Vagina (tissue), 2 donors: ENCODE results near the gene MYO1A. TPM values are rescaled to one million over a fixed set of nuclear protein-coding genes. Genes with fewer than 3 reads are reported as not detected.

Experiments
- DNase-seq, 2 donors: peaks; one replicate each; pipeline ENCODE4 v3.0.0-alpha.2; 2017; ENCODE audit errors: extremely low spot score in 2 of 2
- H3K27ac ChIP-seq: fragments of 200-600 bp; sonication (generic); one replicate; pipeline ENCODE4 v1.5.1; 2019
- H3K27me3 ChIP-seq: fragments of 200-600 bp; sonication (generic); one replicate; pipeline ENCODE4 v1.5.1; 2019
- H3K36me3 ChIP-seq, 2 donors: fragments of 200-600 bp; sonication (generic); one replicate each; pipeline ENCODE4 v1.5.1; 2017 to 2019
- H3K4me1 ChIP-seq: fragments of 200-600 bp; sonication (generic); one replicate; pipeline ENCODE4 v1.5.1; 2019
- H3K4me3 ChIP-seq, 2 donors: fragments of 200-600 bp; sonication (generic); 1 replicate in 1 of 2; 2 replicates in 1 of 2; pipeline ENCODE4 v1.5.1; 2016 to 2019
- H3K9me3 ChIP-seq: fragments of 200-600 bp; sonication (generic); one replicate; pipeline ENCODE4 v1.5.1; 2019
- POLR2A ChIP-seq, 2 donors: fragments of 450-650 bp; IDR thresholded peaks; one replicate each; pipeline ENCODE4 v1.6.1; 2017; ENCODE audit warnings: antibody characterized with exemption in 2 of 2, mild to moderate bottlenecking in 2 of 2, moderate library complexity in 2 of 2
- POLR2AphosphoS5 ChIP-seq, 2 donors: sonication (generic); formaldehyde crosslinking; IDR thresholded peaks; one replicate each; pipeline ENCODE4 v1.9.0; 2017; ENCODE audit warnings: antibody characterized with exemption in 2 of 2, mild to moderate bottlenecking in 2 of 2, low read depth in 1 of 2; ENCODE audit not compliant: insufficient read depth in 1 of 2
- intact Hi-C: fragments of 100-400 bp; cut with DNase I; formaldehyde crosslinking; loops from one replicate; pipeline ENCODE4 v1.15.1; 2023
- total RNA-seq: library from RNA; depleted of rRNA; stranded (reverse); fragments of >200 nt; gene quantifications from one replicate; pipeline ENCODE4 v1.2.3, GENCODE V29; 2016
- TF ChIP-seq, protein P1 (sequence below), 3 experiments: fragments of 450-650 bp in 2 of 3; fragments of 200-600 bp in 1 of 3; sonication (generic) in 1 of 3; IDR thresholded peaks; one replicate each; pipeline ENCODE4 v1.5.1; 2017 to 2019; ENCODE audit warnings: antibody characterized with exemption in 3 of 3, mild to moderate bottlenecking in 2 of 3, moderate library complexity in 2 of 3

MYO1A gene
- total RNA-seq: 1.2 TPM

DNA sequence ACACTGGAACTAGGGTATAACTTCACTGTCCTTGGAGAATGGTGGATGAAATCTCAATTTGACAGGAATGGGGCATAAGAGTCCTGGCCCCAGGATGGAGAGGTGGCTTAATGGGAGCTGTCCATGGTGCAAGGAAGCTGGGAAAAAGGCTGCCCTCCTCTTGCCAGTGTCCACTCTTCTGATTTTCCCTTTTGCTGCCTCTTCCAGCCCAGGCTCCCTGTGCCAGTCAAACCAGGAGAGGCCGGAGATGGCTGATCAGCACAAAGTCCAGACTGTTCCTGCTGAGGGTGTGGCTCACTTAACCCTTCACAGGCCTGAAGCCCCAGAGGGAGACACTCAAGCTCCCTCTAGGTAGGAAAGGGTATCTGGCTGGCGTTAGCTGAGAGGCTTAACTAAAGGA, at the start of gene MYO1A:
Gene MYO1A, minus strand, starts transcription at position 240 of the 400 bp plus-strand sequence. CDS start 1,806 bp downstream, outside the sequence.
- H3K27ac ChIP-seq: no peak within 1 kb of the TSS
- intact Hi-C loops: no loop called here

DNA sequence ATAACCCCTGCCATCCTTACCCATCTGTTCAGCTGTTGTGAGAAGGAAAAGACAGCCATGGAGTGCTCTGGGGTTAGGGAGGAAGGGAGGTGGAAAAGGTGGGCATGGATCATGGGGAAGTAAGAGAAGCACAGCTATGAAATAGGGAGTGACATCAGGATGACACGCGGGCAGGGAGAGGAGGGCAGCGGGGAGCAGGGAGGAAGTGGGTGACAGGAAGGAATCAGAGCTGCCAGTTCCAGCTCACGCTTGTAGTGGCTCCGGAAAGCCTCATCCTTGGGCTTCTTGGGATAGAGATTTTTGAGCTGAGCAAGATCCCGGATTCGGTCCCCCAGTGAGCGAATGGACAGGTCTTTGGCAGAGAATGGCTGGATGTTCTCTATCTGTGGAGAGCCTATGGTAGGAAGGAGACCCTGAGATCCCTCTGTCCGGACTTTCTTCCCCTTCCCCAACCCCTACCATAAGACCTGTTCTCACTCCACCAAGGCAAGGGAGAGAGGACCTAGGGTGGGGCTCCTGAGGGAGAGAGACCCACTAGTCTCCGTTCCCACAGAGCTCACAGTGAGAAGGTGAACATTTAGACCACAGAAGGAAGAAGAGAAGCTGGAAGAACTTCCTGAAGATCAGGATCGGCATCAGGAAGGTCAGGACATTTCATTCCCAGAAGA, 49.3 kb upstream of the MYO1A start:
- intact Hi-C loops: no loop called here
- H3K4me3 ChIP-seq: no peak overlapping the region
- DNase-seq: peak in 1 of 2 donors; percentile 74
- H3K4me1 ChIP-seq: peaks cover 33% of the 10 kb centered on the region
- peaks cover 0 to 60% of the 10 kb centered on the region in 2 donors for H3K36me3 ChIP-seq
- no peaks in the 10 kb centered on the region for H3K27me3 ChIP-seq
- TF ChIP-seq POLR2AphosphoS5 (IDR thresholded peaks at IDR 0.05; ENCODE audit: insufficient read depth in 1 of 2, low read depth in 1 of 2) (no peak), POLR2A (IDR thresholded peaks at IDR 0.05) (no peak)
- TF ChIP-seq, protein P1, sequence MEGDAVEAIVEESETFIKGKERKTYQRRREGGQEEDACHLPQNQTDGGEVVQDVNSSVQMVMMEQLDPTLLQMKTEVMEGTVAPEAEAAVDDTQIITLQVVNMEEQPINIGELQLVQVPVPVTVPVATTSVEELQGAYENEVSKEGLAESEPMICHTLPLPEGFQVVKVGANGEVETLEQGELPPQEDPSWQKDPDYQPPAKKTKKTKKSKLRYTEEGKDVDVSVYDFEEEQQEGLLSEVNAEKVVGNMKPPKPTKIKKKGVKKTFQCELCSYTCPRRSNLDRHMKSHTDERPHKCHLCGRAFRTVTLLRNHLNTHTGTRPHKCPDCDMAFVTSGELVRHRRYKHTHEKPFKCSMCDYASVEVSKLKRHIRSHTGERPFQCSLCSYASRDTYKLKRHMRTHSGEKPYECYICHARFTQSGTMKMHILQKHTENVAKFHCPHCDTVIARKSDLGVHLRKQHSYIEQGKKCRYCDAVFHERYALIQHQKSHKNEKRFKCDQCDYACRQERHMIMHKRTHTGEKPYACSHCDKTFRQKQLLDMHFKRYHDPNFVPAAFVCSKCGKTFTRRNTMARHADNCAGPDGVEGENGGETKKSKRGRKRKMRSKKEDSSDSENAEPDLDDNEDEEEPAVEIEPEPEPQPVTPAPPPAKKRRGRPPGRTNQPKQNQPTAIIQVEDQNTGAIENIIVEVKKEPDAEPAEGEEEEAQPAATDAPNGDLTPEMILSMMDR (IDR thresholded peaks at IDR 0.05): no peak
- peak overlapping the region; percentile 31 for H3K27ac ChIP-seq
- H3K9me3 ChIP-seq: no peaks in the 10 kb centered on the region

More for the DNA sequence above, at the start of gene MYO1A:
- TF ChIP-seq POLR2AphosphoS5 (IDR thresholded peaks at IDR 0.05; ENCODE audit: insufficient read depth in 1 of 2, low read depth in 1 of 2): no peak
- TF ChIP-seq, protein P1 (IDR thresholded peaks at IDR 0.05): no peak
- TF ChIP-seq POLR2A (IDR thresholded peaks at IDR 0.05): no peak
- Histone ChIP-seq H3K36me3 (no peaks in the 10 kb centered on the region), H3K4me1 (no peaks in the 10 kb centered on the region), H3K27me3 (no peaks in the 10 kb centered on the region), H3K9me3 (no peaks in the 10 kb centered on the region), H3K4me3 (no peak within 1 kb of the TSS)
- DNase-seq: no peak

DNA sequence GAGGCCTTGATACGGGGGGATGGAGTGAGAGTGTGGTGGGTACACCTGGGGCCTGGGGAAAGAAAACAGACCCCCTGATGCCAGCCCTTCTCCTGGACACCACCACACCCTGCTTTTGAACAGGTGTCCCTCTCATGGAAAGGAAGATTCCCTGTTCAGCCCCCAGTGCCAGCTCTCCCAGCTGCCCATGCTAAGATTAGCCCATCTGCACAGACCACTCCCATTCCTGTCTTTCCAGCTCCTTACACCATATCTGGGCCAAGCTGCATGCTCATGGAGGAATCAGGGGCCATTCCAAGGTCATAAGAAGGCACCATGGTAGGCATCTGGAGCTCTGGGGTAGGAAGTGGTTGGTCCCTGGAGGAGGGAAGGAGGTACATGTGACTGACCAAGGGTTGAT, 48.6 kb upstream of the MYO1A start:
- Histone ChIP-seq H3K27me3 (no peaks in the 10 kb centered on the region), H3K36me3 (peaks cover 0 to 55% of the 10 kb centered on the region in 2 donors), H3K9me3 (no peaks in the 10 kb centered on the region), H3K4me3 (no peak overlapping the region), H3K27ac (peak overlapping the region; percentile 31), H3K4me1 (peaks cover 40% of the 10 kb centered on the region)
- no peak for DNase-seq
- intact Hi-C loops: no loop called here
- TF ChIP-seq, protein P1 (IDR thresholded peaks at IDR 0.05): no peak
- no peak for TF ChIP-seq POLR2A (IDR thresholded peaks at IDR 0.05)
- no peak for TF ChIP-seq POLR2AphosphoS5 (IDR thresholded peaks at IDR 0.05; ENCODE audit: insufficient read depth in 1 of 2, low read depth in 1 of 2)

DNA sequence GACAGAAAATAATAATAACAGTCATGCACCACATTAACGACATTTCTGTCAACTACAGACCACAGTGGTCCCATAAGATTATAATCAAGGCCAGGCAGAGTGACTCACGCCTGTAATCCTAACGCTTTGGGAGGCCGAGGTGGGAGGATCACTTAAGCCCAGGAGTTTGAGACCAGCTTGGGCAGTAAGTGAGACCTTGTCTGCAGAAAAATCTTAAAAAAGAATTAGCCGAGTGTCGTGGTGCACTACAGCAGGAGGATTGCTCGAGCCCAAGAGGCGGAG, 47.6 kb upstream of the MYO1A start:
- Histone ChIP-seq H3K9me3 (no peaks in the 10 kb centered on the region), H3K4me1 (peaks cover 50% of the 10 kb centered on the region), H3K4me3 (no peak overlapping the region), H3K36me3 (peaks cover 0 to 64% of the 10 kb centered on the region in 2 donors), H3K27me3 (no peaks in the 10 kb centered on the region), H3K27ac (no peak overlapping the region)
- intact Hi-C loops: no loop called here
- no peak for TF ChIP-seq POLR2AphosphoS5 (IDR thresholded peaks at IDR 0.05; ENCODE audit: insufficient read depth in 1 of 2, low read depth in 1 of 2)
- no peak for TF ChIP-seq POLR2A (IDR thresholded peaks at IDR 0.05)
- TF ChIP-seq, protein P1 (IDR thresholded peaks at IDR 0.05): no peak
- no peak for DNase-seq

DNA sequence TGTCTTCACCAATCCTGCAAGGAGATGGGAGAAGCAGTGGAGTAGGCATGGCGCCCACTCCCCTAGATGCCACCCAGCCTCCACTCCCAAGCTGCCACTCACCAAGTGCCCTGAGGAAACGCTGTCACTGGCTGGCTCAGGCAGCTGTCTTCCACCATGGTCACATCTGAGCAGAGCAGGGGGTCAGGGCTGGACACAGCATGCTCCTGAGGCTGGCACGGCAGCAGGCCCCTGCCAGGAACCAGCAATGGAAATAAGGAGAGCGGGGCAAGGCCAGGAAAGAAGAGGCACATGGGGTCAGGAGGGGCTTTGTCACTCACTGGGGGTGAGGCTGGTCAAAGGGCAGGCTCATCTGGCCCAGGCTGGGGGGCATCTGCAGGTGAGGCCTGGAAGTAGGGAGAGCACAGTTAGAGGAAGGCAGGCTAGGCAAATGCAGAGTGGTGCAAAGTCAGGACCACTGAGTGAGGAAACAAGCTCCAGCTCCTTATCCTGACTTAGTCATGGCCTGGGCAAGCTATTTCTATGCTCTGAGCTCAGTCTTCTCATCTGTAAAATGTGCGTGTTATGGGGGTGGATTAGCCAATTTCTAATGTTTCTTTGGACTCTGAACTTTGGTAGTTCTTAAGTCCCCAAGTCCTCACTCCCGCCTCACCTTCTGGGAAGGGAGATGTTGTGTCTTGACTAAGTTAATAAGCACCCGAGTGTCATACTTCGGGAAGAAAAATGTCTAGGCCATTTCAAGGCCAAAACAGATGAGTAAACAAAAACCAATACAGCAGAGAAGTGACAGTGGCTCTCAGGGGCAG, 47.0 kb upstream of the MYO1A start:
- peak overlapping the region; percentile 100 for H3K27ac ChIP-seq
- H3K4me3 ChIP-seq: no peak overlapping the region
- H3K27me3 ChIP-seq: no peaks in the 10 kb centered on the region
- DNase-seq: peak in 1 of 2 donors; percentile 88
- H3K36me3 ChIP-seq: peaks cover 0 to 70% of the 10 kb centered on the region in 2 donors
- intact Hi-C loops: no loop called here
- TF ChIP-seq POLR2AphosphoS5 (IDR thresholded peaks at IDR 0.05; ENCODE audit: insufficient read depth in 1 of 2, low read depth in 1 of 2) (no peak), POLR2A (IDR thresholded peaks at IDR 0.05) (no peak)
- TF ChIP-seq, protein P1 (IDR thresholded peaks at IDR 0.05): no peak
- H3K4me1 ChIP-seq: peaks cover 56% of the 10 kb centered on the region
- no peaks in the 10 kb centered on the region for H3K9me3 ChIP-seq
